Calu3 (cell line): ENCODE results near the gene GPR15. TPM values are rescaled to one million over a fixed set of nuclear protein-coding genes. Genes with fewer than 3 reads are reported as not detected.

ENCODE experiments used
- BruUV-seq: library from RNA; stranded (reverse); fragments of 400-500 nt; replicated peaks from 2 replicates; lab custom pipeline; 2021; lab: Mats Ljungman, UMichigan
- CTCF ChIA-PET: fragments of 300-600 bp; sonication (Branson Sonifier 250); formaldehyde crosslinking; loops from one replicate; lab custom pipeline; 2022; ENCODE audit warnings: antibody characterized with exemption; lab: Charles Lee
- DNase-seq: peaks from one replicate; pipeline ENCODE4 v3.0.0; 2022
- H3K27ac Mint-ChIP-seq: one replicate; pipeline ENCODE4 v1.8.0; 2022; ENCODE audit warnings: mixed read lengths; ENCODE audit not compliant: unreplicated experiment
- H3K27me3 Mint-ChIP-seq: one replicate; pipeline ENCODE4 v1.8.0; 2022; ENCODE audit warnings: mixed read lengths; ENCODE audit not compliant: unreplicated experiment
- H3K36me3 Mint-ChIP-seq: one replicate; pipeline ENCODE4 v1.8.0; 2022; ENCODE audit warnings: mild to moderate bottlenecking, moderate library complexity, mixed read lengths; ENCODE audit not compliant: insufficient read depth, unreplicated experiment
- H3K4me1 Mint-ChIP-seq: one replicate; pipeline ENCODE4 v1.8.0; 2022; ENCODE audit warnings: mild to moderate bottlenecking, low read depth, mixed read lengths; ENCODE audit not compliant: unreplicated experiment
- H3K4me3 Mint-ChIP-seq: one replicate; pipeline ENCODE4 v1.8.0; 2022; ENCODE audit warnings: mild to moderate bottlenecking, low read depth, moderate library complexity, mixed read lengths; ENCODE audit not compliant: unreplicated experiment
- H3K9me3 Mint-ChIP-seq: one replicate; pipeline ENCODE4 v1.8.0; 2022; ENCODE audit warnings: low read depth, mixed read lengths; ENCODE audit not compliant: unreplicated experiment
- CTCF ChIP-seq: fragments of 200-600 bp; IDR thresholded peaks from one replicate; pipeline ENCODE4 v1.8.0; 2022; ENCODE audit warnings: antibody characterized with exemption; ENCODE audit not compliant: unreplicated experiment
- intact Hi-C: fragments of 100-400 bp; cut with micrococcal nuclease; formaldehyde crosslinking; loops from one replicate; pipeline ENCODE4 v1.10.0; 2022; ENCODE audit not compliant: unreplicated experiment
- total RNA-seq: library from RNA; stranded (reverse); gene quantifications from 2 replicates; pipeline ENCODE4 v1.2.3, GENCODE V29; 2022

Gene GPR15
- total RNA-seq, 1 experiment from 2014 or later: not detected

GRCh38 chr3:98534734-98535133 lies 3.0 kb downstream of the GPR15 start:
- TF ChIP-seq CTCF: no peak
- BruUV-seq: no TSS peak
- intact Hi-C loops: no loop called here
- H3K36me3 Mint-ChIP-seq: no peaks in the 10 kb centered on the region
- H3K27ac Mint-ChIP-seq: no peak overlapping the region
- no peaks in the 10 kb centered on the region for H3K4me1 Mint-ChIP-seq
- CTCF ChIA-PET: no interaction called here
- no peak for DNase-seq
- no peaks in the 10 kb centered on the region for H3K9me3 Mint-ChIP-seq
- no peaks in the 10 kb centered on the region for H3K27me3 Mint-ChIP-seq
- H3K4me3 Mint-ChIP-seq: no peak overlapping the region

- DNase-seq: no peak
- Mint-ChIP-seq H3K36me3 (no peaks in the 10 kb centered on the region), H3K27ac (no peak overlapping the region), H3K4me3 (no peak overlapping the region), H3K27me3 (no peaks in the 10 kb centered on the region), H3K9me3 (no peaks in the 10 kb centered on the region), H3K4me1 (no peaks in the 10 kb centered on the region)
- intact Hi-C loops: no loop called here
- BruUV-seq: no TSS peak
- CTCF ChIA-PET: interaction anchor here (1.0 to 2.3 kb wide), 2 partner anchors 14 to 34 kb away, joined by 3 to 6 read pairs; partner anchors contain the start of gene CLDND1
- TF ChIP-seq CTCF: no peak
These were observed 4.8 kb downstream of the GPR15 start for GRCh38 chr3:98536456-98537017.

GRCh38 chr3:98540346-98540745 lies 8.6 kb downstream of the GPR15 start:
- Mint-ChIP-seq H3K4me3 (no peak overlapping the region), H3K4me1 (no peaks in the 10 kb centered on the region), H3K27ac (no peak overlapping the region), H3K9me3 (no peaks in the 10 kb centered on the region), H3K36me3 (no peaks in the 10 kb centered on the region), H3K27me3 (no peaks in the 10 kb centered on the region)
- DNase-seq: no peak
- intact Hi-C loops: no loop called here
- no TSS peak for BruUV-seq
- CTCF ChIA-PET: no interaction called here
- TF ChIP-seq CTCF: no peak

- Mint-ChIP-seq H3K9me3 (no peaks in the 10 kb centered on the region), H3K4me1 (no peaks in the 10 kb centered on the region), H3K27me3 (no peaks in the 10 kb centered on the region), H3K36me3 (no peaks in the 10 kb centered on the region), H3K27ac (no peak overlapping the region), H3K4me3 (no peak overlapping the region)
- BruUV-seq: no TSS peak
- intact Hi-C loops: no loop called here
- TF ChIP-seq CTCF: no peak
- CTCF ChIA-PET: interaction anchor here (0.5 kb wide), 1 partner anchor 1529 kb away, joined by 5 read pairs; no protein-coding TSS in a partner anchor
- no peak for DNase-seq
These were observed 9.9 kb downstream of the GPR15 start for GRCh38 chr3:98541695-98542094.
